Smooth muscle cell (in vitro differentiated cells): ENCODE results near the gene SARDH. TPM values are rescaled to one million over a fixed set of nuclear protein-coding genes. Genes with fewer than 3 reads are reported as not detected.

Experiments
- DNase-seq: peaks from one replicate; lab custom pipeline; 2025; ENCODE audit not compliant: unreplicated experiment; lab: John Stamatoyannopoulos, UW
- H2AFZ ChIP-seq: fragments of 200-600 bp; sonication (generic); 2 replicates; pipeline ENCODE4 v1.6.0; 2016; ENCODE audit warnings: antibody characterized with exemption, low read depth, mild to moderate bottlenecking
- H3F3A ChIP-seq: fragments of 200-600 bp; sonication (generic); 2 replicates; pipeline ENCODE4 v1.6.0; 2017; ENCODE audit warnings: antibody characterized with exemption, low read depth
- H3K27ac ChIP-seq: fragments of 200-600 bp; sonication (generic); 2 replicates; pipeline ENCODE4 v1.5.1; 2016; ENCODE audit warnings: low read depth, mild to moderate bottlenecking
- H3K27me3 ChIP-seq: fragments of 200-600 bp; sonication (generic); 2 replicates; pipeline ENCODE4 v1.6.1; 2016; ENCODE audit warnings: low read depth, mild to moderate bottlenecking
- H3K36me3 ChIP-seq: fragments of 200-600 bp; sonication (generic); 2 replicates; pipeline ENCODE4 v1.5.1; 2016; ENCODE audit warnings: low read depth
- H3K4me1 ChIP-seq: fragments of 200-600 bp; sonication (generic); 2 replicates; pipeline ENCODE4 v1.5.1; 2016; ENCODE audit warnings: low read depth
- H3K4me2 ChIP-seq: fragments of 200-600 bp; sonication (generic); 2 replicates; pipeline ENCODE4 v1.6.0; 2016; ENCODE audit warnings: mild to moderate bottlenecking
- H3K4me3 ChIP-seq: fragments of 200-600 bp; sonication (generic); 2 replicates; pipeline ENCODE4 v1.5.1; 2016; ENCODE audit warnings: mild to moderate bottlenecking
- H3K79me2 ChIP-seq: fragments of 200-600 bp; sonication (generic); 2 replicates; pipeline ENCODE4 v1.6.0; 2016; ENCODE audit warnings: low read depth, mild to moderate bottlenecking
- H3K9ac ChIP-seq: fragments of 200-600 bp; sonication (generic); 2 replicates; pipeline ENCODE4 v1.6.0; 2016; ENCODE audit warnings: low read depth
- H3K9me3 ChIP-seq: fragments of 200-600 bp; sonication (generic); replicated peaks from 2 replicates; pipeline ENCODE4 v1.5.1; 2016; ENCODE audit warnings: low read depth
- H4K20me1 ChIP-seq: fragments of 200-600 bp; sonication (generic); 2 replicates; pipeline ENCODE4 v1.6.0; 2016; ENCODE audit warnings: low read depth
- CTCF ChIP-seq: fragments of 200-600 bp; sonication (generic); IDR thresholded peaks from 2 replicates; pipeline ENCODE4 v1.5.1; 2017; ENCODE audit warnings: borderline replicate concordance, mild to moderate bottlenecking, antibody characterized with exemption; ENCODE audit not compliant: insufficient read depth, poor library complexity, severe bottlenecking
- WGBS: methylation state at CpG from one replicate; pipeline ENCODE4 v1.1.7; 2016; ENCODE audit warnings: low lambda C conversion rate; 5-methylcytosine and 5-hydroxymethylcytosine counted together
- polyA plus RNA-seq: library from polyadenylated mRNA; unstranded; fragments of >200 nt; fragmentation: Nextera tagmentation; extraction: Ambion mirVana; gene quantifications from 2 replicates; pipeline ENCODE4 v1.2.1, GENCODE V29; 2016
- total RNA-seq: library from RNA; depleted of rRNA; stranded (reverse); fragments of >200 nt; gene quantifications from 2 replicates; pipeline ENCODE4 v1.2.3, GENCODE V29; 2014

SARDH gene
- total and polyA plus RNA-seq, 2 experiments from 2014 or later: 3.3 to 10.1 TPM

GRCh38 chr9:133786371-133786753 is 48.2 kb upstream of the SARDH start:
- Histone ChIP-seq H3K9ac (no peak overlapping the region), H3K9me3 (no peaks in the 10 kb centered on the region), H3K4me1 (no peaks in the 10 kb centered on the region), H3K27ac (no peak overlapping the region), H3K79me2 (no peaks in the 10 kb centered on the region), H2AFZ (no peak overlapping the region), H4K20me1 (peaks cover 47% of the 10 kb centered on the region), H3K36me3 (no peaks in the 10 kb centered on the region), H3K4me2 (no peak overlapping the region), H3K27me3 (no peaks in the 10 kb centered on the region), H3K4me3 (no peak overlapping the region), H3F3A (peaks cover 7% of the 10 kb centered on the region)
- no peak for DNase-seq
- 98% methylated on average over 11 of the region's 11 CpGs for WGBS
- no peak for TF ChIP-seq CTCF

GRCh38 chr9:133785753-133786370 is 47.7 kb upstream of the SARDH start:
- 97% methylated on average over 16 of the region's 16 CpGs for WGBS
- peaks cover 48% of the 10 kb centered on the region for H4K20me1 ChIP-seq
- H2AFZ ChIP-seq: no peak overlapping the region
- no peak for DNase-seq
- H3K36me3 ChIP-seq: no peaks in the 10 kb centered on the region
- no peaks in the 10 kb centered on the region for H3K4me1 ChIP-seq
- TF ChIP-seq CTCF: no peak
- no peak overlapping the region for H3K4me2 ChIP-seq
- no peak overlapping the region for H3K4me3 ChIP-seq
- H3K27me3 ChIP-seq: no peaks in the 10 kb centered on the region
- H3K79me2 ChIP-seq: no peaks in the 10 kb centered on the region
- no peak overlapping the region for H3K9ac ChIP-seq
- no peak overlapping the region for H3K27ac ChIP-seq
- H3K9me3 ChIP-seq: no peaks in the 10 kb centered on the region
- peaks cover 7% of the 10 kb centered on the region for H3F3A ChIP-seq

- H3K36me3 ChIP-seq: no peaks in the 10 kb centered on the region
- H3K9me3 ChIP-seq: no peaks in the 10 kb centered on the region
- H2AFZ ChIP-seq: no peak overlapping the region
- no peaks in the 10 kb centered on the region for H3K79me2 ChIP-seq
- no peak overlapping the region for H3K4me3 ChIP-seq
- WGBS: 99% methylated on average over 25 of the region's 25 CpGs
- H3K27me3 ChIP-seq: no peaks in the 10 kb centered on the region
- no peak for TF ChIP-seq CTCF
- no peak overlapping the region for H3K9ac ChIP-seq
- H4K20me1 ChIP-seq: peaks cover 47% of the 10 kb centered on the region
- DNase-seq: no peak
- no peak overlapping the region for H3K27ac ChIP-seq
- peaks cover 7% of the 10 kb centered on the region for H3F3A ChIP-seq
- no peaks in the 10 kb centered on the region for H3K4me1 ChIP-seq
- H3K4me2 ChIP-seq: no peak overlapping the region
These were observed 46.8 kb upstream of the SARDH start for GRCh38 chr9:133784731-133785561.
